Endothelial cell of umbilical vein (primary cell): ENCODE data around the gene SLC12A4. TPM values are rescaled to one million over a fixed set of nuclear protein-coding genes. Genes with fewer than 3 reads are reported as not detected.

Experiments
- BruUV-seq: library from RNA; stranded (reverse); fragments of 400-500 nt; replicated peaks from 2 replicates; lab custom pipeline; 2021; lab: Mats Ljungman, UMichigan
- CTCF ChIA-PET: fragments of 300-600, 350-600 bp; sonication (Branson Sonifier 250); formaldehyde crosslinking; loops from one replicate; lab custom pipeline; 2021; ENCODE audit warnings: antibody characterized with exemption, inconsistent platforms; lab: Charles Lee
- POLR2A ChIA-PET: fragments of 300-600, 350-600 bp; sonication (Branson Sonifier 250); formaldehyde crosslinking; loops from one replicate; lab custom pipeline; 2021; ENCODE audit warnings: antibody characterized with exemption, inconsistent platforms; lab: Charles Lee
- DNase-seq: peaks from one replicate; pipeline ENCODE4 v3.0.0-alpha.2; 2011; ENCODE audit warnings: low read depth, low spot score
- FAIRE-seq: peaks from 2 replicates; lab custom pipeline; 2011; peaks lifted over from hg19 to GRCh38; lab: Jason Lieb, UNC
- H2AFZ ChIP-seq: 2 replicates; pipeline ENCODE4 v1.6.0; 2012; ENCODE audit warnings: low read depth, low read length, control low read depth, inconsistent platforms
- H3K27ac ChIP-seq: 2 replicates; pipeline ENCODE4 v1.5.1; 2011; ENCODE audit warnings: low read depth, mild to moderate bottlenecking, control low read depth, low read length, moderate library complexity; ENCODE audit not compliant: insufficient read depth
- H3K27me3 ChIP-seq, 2 experiments: 2 replicates each; pipeline versions ENCODE4 v1.6.0 to v1.6.1; 2011; ENCODE audit warnings: low read length in 2 of 2, mixed read lengths in 1 of 2; ENCODE audit not compliant: control insufficient read depth in 2 of 2, insufficient read depth in 2 of 2
- H3K36me3 ChIP-seq, 2 experiments: 2 replicates in 1 of 2; 3 replicates in 1 of 2; pipeline ENCODE4 v1.5.1; 2011; ENCODE audit warnings: low read length in 2 of 2, mild to moderate bottlenecking in 1 of 2, moderate library complexity in 1 of 2; ENCODE audit not compliant: control insufficient read depth in 2 of 2, insufficient read depth in 2 of 2; ENCODE audit errors: extremely low read depth in 1 of 2
- H3K4me1 ChIP-seq: 3 replicates; pipeline ENCODE4 v1.5.1; 2011; ENCODE audit warnings: mild to moderate bottlenecking, low read length; ENCODE audit not compliant: control insufficient read depth, insufficient read depth; ENCODE audit errors: extremely low read depth
- H3K4me2 ChIP-seq: 2 replicates; pipeline ENCODE4 v1.6.1; 2011; ENCODE audit warnings: low read length, control low read depth, mixed read lengths; ENCODE audit not compliant: insufficient read depth
- H3K4me3 ChIP-seq, 3 experiments: fragments of 200-600 bp in 1 of 3; sonication (generic), shearing (Covaris generic) in 1 of 3; replicated peaks in 1 of 3; 2 replicates each; pipeline ENCODE4 v1.5.1; 2011 to 2016; ENCODE audit warnings: control low read depth in 3 of 3, low read length in 3 of 3, mild to moderate bottlenecking in 2 of 3, inconsistent platforms in 1 of 3, low read depth in 1 of 3, moderate library complexity in 1 of 3; ENCODE audit not compliant: insufficient read depth in 1 of 3
- H3K79me2 ChIP-seq: 2 replicates; pipeline ENCODE4 v1.6.0; 2012; ENCODE audit warnings: low read length, inconsistent platforms; ENCODE audit not compliant: control insufficient read depth, insufficient read depth
- H3K9ac ChIP-seq: replicated peaks from 2 replicates; pipeline ENCODE3; 2011; ENCODE audit warnings: low read length, control low read depth; ENCODE audit not compliant: insufficient read depth; ENCODE audit errors: extremely low read depth
- H3K9me1 ChIP-seq: replicated peaks from 3 replicates; pipeline ENCODE4 v1.6.0; 2011; ENCODE audit warnings: mild to moderate bottlenecking, low read length; ENCODE audit not compliant: control insufficient read depth, insufficient read depth; ENCODE audit errors: extremely low read depth
- H3K9me3 ChIP-seq: replicated peaks from 2 replicates; pipeline ENCODE4 v1.5.1; 2012; ENCODE audit warnings: low read length, inconsistent platforms; ENCODE audit not compliant: control insufficient read depth, insufficient read depth
- H4K20me1 ChIP-seq: replicated peaks from 2 replicates; pipeline ENCODE3; 2011; ENCODE audit warnings: mild to moderate bottlenecking, low read length; ENCODE audit not compliant: control insufficient read depth, insufficient read depth; ENCODE audit errors: extremely low read depth
- FOS ChIP-seq: IDR thresholded peaks from 2 replicates; pipeline ENCODE4 v1.6.1; 2011; ENCODE audit warnings: mild to moderate bottlenecking, low read length, moderate library complexity, borderline replicate concordance; ENCODE audit not compliant: insufficient read depth
- GATA2 ChIP-seq: IDR thresholded peaks from 2 replicates; pipeline ENCODE4 v1.7.0; 2011; ENCODE audit warnings: low read depth, mild to moderate bottlenecking, moderate library complexity, mixed read lengths, low read length; ENCODE audit not compliant: insufficient read length, insufficient read depth
- JUN ChIP-seq: IDR thresholded peaks from 2 replicates; pipeline ENCODE4 v1.6.1; 2011; ENCODE audit warnings: borderline replicate concordance, low read depth; ENCODE audit not compliant: insufficient read length, insufficient read depth
- POLR2AphosphoS5 ChIP-seq: IDR thresholded peaks from 2 replicates; pipeline ENCODE4 v1.6.1; 2012; ENCODE audit warnings: low read depth, mild to moderate bottlenecking, control low read depth, low read length, moderate library complexity; ENCODE audit not compliant: insufficient read depth
- dilution Hi-C: fragments of 300-500 bp; cut with MboI; formaldehyde crosslinking; loops from one replicate; pipeline ENCODE4 v1.15.0; 2019; ENCODE audit warnings: low sequenced_read_pairs; ENCODE audit not compliant: extremely low pct_ligation_motif_present
- intact Hi-C: fragments of 100-400 bp; cut with micrococcal nuclease; formaldehyde crosslinking; loops from one replicate; pipeline ENCODE4 v1.10.0; 2022
- polyA plus RNA-seq, 4 experiments: library from polyadenylated mRNA; depleted of rRNA in 3 of 4; stranded (reverse) in 3 of 4; unstranded in 1 of 4; fragments of >200 nt; gene quantifications; 2 replicates each; pipeline versions ENCODE4 v1.2.1 to v1.2.3, GENCODE V29; 2011 to 2012; ENCODE audit warnings: missing spikeins in 1 of 4
- total RNA-seq: library from RNA; stranded (reverse); gene quantifications from 2 replicates; pipeline ENCODE4 v1.2.3, GENCODE V29; 2021
- TF ChIP-seq, protein P1 (sequence below), 2 donors: IDR thresholded peaks; 1 replicate in 1 of 2; 2 replicates in 1 of 2; pipeline ENCODE4 v1.5.1; 2011; ENCODE audit warnings: low read length in 2 of 2, mild to moderate bottlenecking in 2 of 2, moderate library complexity in 2 of 2, control low read depth in 1 of 2, inconsistent platforms in 1 of 2, low read depth in 1 of 2; ENCODE audit not compliant: insufficient read depth in 1 of 2; ENCODE audit errors: extremely low read depth in 1 of 2

Gene SLC12A4
- total and polyA plus RNA-seq, 2 donors (not counting 3 experiments of a cell fraction or from before 2014, with no cell fraction given): 110 to 114 TPM

DNA sequence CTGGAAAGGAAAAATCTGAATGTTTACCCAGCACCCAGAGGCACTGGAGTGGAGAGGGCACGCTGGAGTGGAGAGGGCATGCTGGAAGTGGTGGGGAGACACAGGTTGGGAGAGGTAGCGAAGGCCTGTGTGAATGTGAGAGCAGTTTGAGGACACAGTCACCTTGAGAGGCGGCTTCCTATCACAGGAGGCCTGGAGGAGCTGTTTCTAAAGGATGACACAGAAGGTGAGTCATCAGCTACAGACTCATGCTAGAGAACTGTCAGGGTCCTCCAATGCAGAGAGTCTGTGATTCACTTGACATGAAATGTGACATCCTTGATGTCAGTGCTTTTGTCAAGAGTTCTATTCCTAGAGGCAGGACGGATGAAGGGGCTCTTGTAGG, 50.6 kb downstream of the SLC12A4 start:
- Histone ChIP-seq H3K4me3 (no peak overlapping the region), H2AFZ (no peak overlapping the region), H3K9ac (no peak overlapping the region), H3K9me3 (no peaks in the 10 kb centered on the region), H4K20me1 (no peaks in the 10 kb centered on the region), H3K4me1 (no peaks in the 10 kb centered on the region), H3K27me3 (no peaks in the 10 kb centered on the region), H3K9me1 (no peaks in the 10 kb centered on the region), H3K36me3 (peaks cover 0 to 14% of the 10 kb centered on the region in 2 experiments), H3K79me2 (no peaks in the 10 kb centered on the region), H3K27ac (no peak overlapping the region), H3K4me2 (no peak overlapping the region)
- CTCF ChIA-PET: interaction anchor here (0.8 to 1.7 kb wide), 4 partner anchors 34 to 397 kb away, joined by 3 to 6 read pairs (median 4); no protein-coding TSS in a partner anchor
- FAIRE-seq (no peak), DNase-seq (no peak)
- BruUV-seq: no TSS peak
- intact Hi-C loops: no loop called here
- dilution Hi-C loops: loop anchor here (25.0 kb wide), 1 partner anchor 231 kb away; no protein-coding TSS in a partner anchor
- POLR2A ChIA-PET: no interaction called here
- TF ChIP-seq FOS (no peak), JUN (peak; percentile 62)
- TF ChIP-seq, protein P1, sequence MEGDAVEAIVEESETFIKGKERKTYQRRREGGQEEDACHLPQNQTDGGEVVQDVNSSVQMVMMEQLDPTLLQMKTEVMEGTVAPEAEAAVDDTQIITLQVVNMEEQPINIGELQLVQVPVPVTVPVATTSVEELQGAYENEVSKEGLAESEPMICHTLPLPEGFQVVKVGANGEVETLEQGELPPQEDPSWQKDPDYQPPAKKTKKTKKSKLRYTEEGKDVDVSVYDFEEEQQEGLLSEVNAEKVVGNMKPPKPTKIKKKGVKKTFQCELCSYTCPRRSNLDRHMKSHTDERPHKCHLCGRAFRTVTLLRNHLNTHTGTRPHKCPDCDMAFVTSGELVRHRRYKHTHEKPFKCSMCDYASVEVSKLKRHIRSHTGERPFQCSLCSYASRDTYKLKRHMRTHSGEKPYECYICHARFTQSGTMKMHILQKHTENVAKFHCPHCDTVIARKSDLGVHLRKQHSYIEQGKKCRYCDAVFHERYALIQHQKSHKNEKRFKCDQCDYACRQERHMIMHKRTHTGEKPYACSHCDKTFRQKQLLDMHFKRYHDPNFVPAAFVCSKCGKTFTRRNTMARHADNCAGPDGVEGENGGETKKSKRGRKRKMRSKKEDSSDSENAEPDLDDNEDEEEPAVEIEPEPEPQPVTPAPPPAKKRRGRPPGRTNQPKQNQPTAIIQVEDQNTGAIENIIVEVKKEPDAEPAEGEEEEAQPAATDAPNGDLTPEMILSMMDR (IDR thresholded peaks at IDR 0.05; ENCODE audit: extremely low read depth in 1 of 2, insufficient read depth in 1 of 2, low read depth in 1 of 2, low read length in 2 of 2): no peak

DNA sequence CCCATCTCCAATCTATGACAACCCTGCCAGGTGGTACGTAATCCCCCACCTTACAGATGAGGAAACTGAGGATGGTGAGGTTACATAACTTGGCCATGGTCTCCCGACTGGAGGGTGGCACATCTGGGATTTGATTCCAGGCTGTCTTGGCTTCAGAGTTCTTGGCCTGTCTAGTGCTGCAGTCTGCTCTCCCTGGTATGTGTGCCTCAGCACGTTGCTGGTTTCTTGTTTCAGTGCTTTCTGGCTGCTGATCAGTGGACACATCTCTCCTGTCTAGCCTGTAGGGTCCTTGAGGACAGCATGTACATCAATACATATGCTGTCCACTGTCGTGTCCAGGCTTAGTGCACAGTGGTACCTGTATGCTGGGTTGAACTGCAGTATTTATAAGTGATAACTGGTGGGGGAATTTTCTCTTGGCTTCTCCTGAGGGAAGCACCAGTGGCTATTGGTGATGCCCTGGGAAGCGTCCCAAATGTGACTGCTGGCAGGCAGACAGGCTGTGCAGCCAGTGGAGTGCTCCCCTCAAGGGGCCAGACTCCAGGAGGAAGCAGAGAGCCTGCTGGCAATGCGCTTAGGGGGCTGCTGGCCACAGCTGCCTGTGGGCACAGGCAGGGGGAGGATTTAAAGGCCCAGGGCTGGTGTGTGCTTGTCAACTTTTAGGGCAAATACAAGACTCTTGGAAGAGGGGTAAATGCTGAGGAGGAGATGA, 51.1 kb downstream of the SLC12A4 start:
- ChIA-PET POLR2A (no interaction called here), CTCF (interaction anchor here (0.8 to 1.7 kb wide), 5 partner anchors 9 to 396 kb away, joined by 3 to 6 read pairs (median 5); no protein-coding TSS in a partner anchor)
- H2AFZ ChIP-seq: no peak overlapping the region
- intact Hi-C loops (no loop called here), dilution Hi-C loops (loop anchor here (25.0 kb wide), 1 partner anchor 230 kb away; no protein-coding TSS in a partner anchor)
- no peak overlapping the region for H3K4me2 ChIP-seq
- no peaks in the 10 kb centered on the region for H3K9me3 ChIP-seq
- no peak overlapping the region for H3K9ac ChIP-seq
- H3K4me3 ChIP-seq: no peak overlapping the region
- FAIRE-seq: no peak
- no peaks in the 10 kb centered on the region for H3K9me1 ChIP-seq
- no peak for DNase-seq
- no TSS peak for BruUV-seq
- H3K27ac ChIP-seq: no peak overlapping the region
- H3K27me3 ChIP-seq: no peaks in the 10 kb centered on the region
- TF ChIP-seq POLR2AphosphoS5: no peak
- TF ChIP-seq GATA2: no peak
- no peak for TF ChIP-seq FOS
- H3K36me3 ChIP-seq: peaks cover 0 to 14% of the 10 kb centered on the region in 2 experiments
- H3K4me1 ChIP-seq: no peaks in the 10 kb centered on the region
- H3K79me2 ChIP-seq: no peaks in the 10 kb centered on the region
- no peaks in the 10 kb centered on the region for H4K20me1 ChIP-seq
